Liver (tissue), 9 donors: ENCODE measurements around the gene SLC32A1. TPM values are rescaled to one million over a fixed set of nuclear protein-coding genes. Genes with fewer than 3 reads are reported as not detected.

Source experiments
- DNase-seq: peaks from one replicate; pipeline ENCODE4 v3.0.0-alpha.2; 2017; ENCODE audit warnings: low spot score
- H3K27ac ChIP-seq, 2 donors: one replicate each; pipeline ENCODE4 v1.7.0; 2013; ENCODE audit warnings: inconsistent platforms in 2 of 2, low read length in 2 of 2, control low read depth in 1 of 2, low read depth in 1 of 2, mild to moderate bottlenecking in 1 of 2
- H3K27me3 ChIP-seq, 4 donors: one replicate each; pipeline versions ENCODE4 v1.6.1 to v1.7.0; 2013; ENCODE audit warnings: low read length in 3 of 4, inconsistent platforms in 1 of 4, mild to moderate bottlenecking in 1 of 4, moderate library complexity in 1 of 4; ENCODE audit not compliant: control insufficient read depth in 4 of 4, insufficient read depth in 4 of 4
- H3K36me3 ChIP-seq, 4 donors: one replicate each; pipeline versions ENCODE4 v1.6.1 to v1.7.0; 2013; ENCODE audit warnings: low read length in 3 of 4, mild to moderate bottlenecking in 3 of 4, low read depth in 1 of 4, moderate library complexity in 1 of 4; ENCODE audit not compliant: control insufficient read depth in 4 of 4, insufficient read depth in 3 of 4
- H3K4me1 ChIP-seq, 4 donors: one replicate each; pipeline versions ENCODE4 v1.6.1 to v1.7.0; 2013; ENCODE audit warnings: low read length in 3 of 4, mild to moderate bottlenecking in 3 of 4, moderate library complexity in 1 of 4; ENCODE audit not compliant: control insufficient read depth in 4 of 4, insufficient read depth in 4 of 4
- H3K4me3 ChIP-seq, 3 donors: one replicate each; pipeline versions ENCODE4 v1.6.1 to v1.7.0; 2013; ENCODE audit warnings: low read length in 3 of 3, control low read depth in 1 of 3, low read depth in 1 of 3, mild to moderate bottlenecking in 1 of 3
- H3K9ac ChIP-seq, 2 donors: one replicate each; pipeline ENCODE4 v1.7.0; 2013; ENCODE audit warnings: low read length in 2 of 2, mild to moderate bottlenecking in 2 of 2, moderate library complexity in 2 of 2, control low read depth in 1 of 2, low read depth in 1 of 2
- H3K9me3 ChIP-seq, 4 donors: one replicate each; pipeline versions ENCODE4 v1.6.1 to v1.7.0; 2013; ENCODE audit warnings: low read length in 3 of 4; ENCODE audit not compliant: control insufficient read depth in 4 of 4
- FOXA1 ChIP-seq: IDR thresholded peaks from 2 replicates; pipeline ENCODE4 v1.6.1; 2016; ENCODE audit warnings: antibody characterized with exemption
- FOXA2 ChIP-seq: IDR thresholded peaks from 2 replicates; pipeline ENCODE4 v1.6.1; 2016; ENCODE audit warnings: antibody characterized with exemption
- GABPA ChIP-seq, 2 donors: IDR thresholded peaks in 1 of 2; conservative IDR thresholded peaks in 1 of 2; 2 replicates each; pipeline ENCODE4 v1.6.1; 2016; ENCODE audit warnings: antibody characterized with exemption in 2 of 2, mild to moderate bottlenecking in 1 of 2, moderate library complexity in 1 of 2
- HNF4A ChIP-seq, 2 donors: conservative IDR thresholded peaks; 2 replicates each; pipeline ENCODE4 v1.6.1; 2016; ENCODE audit warnings: antibody characterized with exemption in 2 of 2, mild to moderate bottlenecking in 2 of 2
- HNF4G ChIP-seq: IDR thresholded peaks from 2 replicates; pipeline ENCODE4 v1.6.1; 2016; ENCODE audit warnings: antibody characterized with exemption
- JUND ChIP-seq, 2 donors: IDR thresholded peaks; 2 replicates each; pipeline ENCODE4 v1.6.1; 2016; ENCODE audit warnings: antibody characterized with exemption in 2 of 2
- NR2F2 ChIP-seq: IDR thresholded peaks from 2 replicates; pipeline ENCODE4 v1.6.1; 2016; ENCODE audit warnings: antibody characterized with exemption
- RAD21 ChIP-seq, 2 donors: IDR thresholded peaks; 2 replicates each; pipeline ENCODE4 v1.6.1; 2016; ENCODE audit warnings: antibody characterized with exemption in 2 of 2, mild to moderate bottlenecking in 2 of 2
- RXRA ChIP-seq, 2 donors: IDR thresholded peaks; 2 replicates each; pipeline ENCODE4 v1.6.1; 2017 to 2018; ENCODE audit warnings: antibody characterized with exemption in 2 of 2, mild to moderate bottlenecking in 1 of 2
- SP1 ChIP-seq: IDR thresholded peaks from 2 replicates; pipeline ENCODE4 v1.6.1; 2018; ENCODE audit warnings: antibody characterized with exemption, mild to moderate bottlenecking
- TAF1 ChIP-seq: conservative IDR thresholded peaks from 2 replicates; pipeline ENCODE4 v1.6.1; 2016; ENCODE audit warnings: antibody characterized with exemption, mild to moderate bottlenecking
- YY1 ChIP-seq: IDR thresholded peaks from 2 replicates; pipeline ENCODE4 v1.6.1; 2016; ENCODE audit warnings: antibody characterized with exemption, mild to moderate bottlenecking
- WGBS: extraction: QIAGEN DNeasy Blood & Tissue Kit; methylation state at CpG from one replicate; pipeline ENCODE4 v1.1.7; 2013; 5-methylcytosine and 5-hydroxymethylcytosine counted together
- polyA plus RNA-seq, 2 donors: library from polyadenylated mRNA; stranded (reverse) in 1 of 2; unstranded in 1 of 2; fragments of 200-250 nt in 1 of 2; fragments of >200 nt in 1 of 2; fragmentation: Nextera tagmentation in 1 of 2; extraction: Ambion mirVana in 1 of 2; gene quantifications; one replicate each; pipeline versions ENCODE4 v1.2.1 to v1.2.3, GENCODE V29; 2013 to 2015
- total RNA-seq, 2 donors: library from RNA; depleted of rRNA; stranded (reverse); fragments of >200 nt; gene quantifications; one replicate each; pipeline ENCODE4 v1.2.3, GENCODE V29; 2014
- TF ChIP-seq, protein P1 (sequence below): IDR thresholded peaks from 2 replicates; pipeline ENCODE4 v1.6.1; 2016; ENCODE audit warnings: antibody characterized with exemption
- TF ChIP-seq, protein P2 (sequence below): IDR thresholded peaks from 2 replicates; pipeline ENCODE4 v1.6.1; 2016; ENCODE audit warnings: antibody characterized with exemption, mild to moderate bottlenecking
- TF ChIP-seq, protein P3 (sequence below): IDR thresholded peaks from 2 replicates; pipeline ENCODE4 v1.6.1; 2016; ENCODE audit warnings: antibody characterized with exemption
- TF ChIP-seq, protein P4 (sequence below): fragments of 150-350 bp; IDR thresholded peaks from 2 replicates; pipeline ENCODE4 v1.5.1; 2017; ENCODE audit warnings: improper control_type of control experiment, low read depth, low read length; ENCODE audit not compliant: missing input control
- donor health status: healthy.
- donor health status: healthy.
- donor health status: healthy.
- donor health status: healthy.
- donor health status: healthy.

Gene SLC32A1
- total and polyA plus RNA-seq, 4 donors, result not detected

DNA sequence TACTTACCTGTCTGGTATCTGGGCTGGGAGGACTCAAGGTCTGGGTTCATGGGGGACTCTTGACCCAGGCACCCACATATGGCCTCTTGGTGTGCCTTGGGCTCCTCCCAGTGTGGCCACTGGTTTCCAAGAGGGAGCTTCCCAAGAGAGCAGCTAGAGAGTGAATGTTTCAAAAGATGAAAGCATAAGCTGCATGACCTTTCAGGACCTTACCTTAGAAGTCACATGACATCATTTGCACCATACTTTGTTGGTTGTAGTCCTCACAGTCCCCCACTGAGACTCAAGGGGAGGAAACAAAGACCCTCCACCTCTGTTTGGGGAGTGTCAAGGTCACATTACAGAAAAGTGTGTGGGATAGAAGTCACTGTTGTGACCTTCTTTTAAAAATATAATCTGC lies 37.9 kb downstream of the SLC32A1 start:
- no peak overlapping the region for H3K27ac ChIP-seq
- TF ChIP-seq FOXA2 (no peak), SP1 (no peak), NR2F2 (no peak), JUND (IDR thresholded peaks at IDR 0.05) (no peak), HNF4G (no peak), RAD21 (IDR thresholded peaks at IDR 0.05) (no peak), GABPA (IDR thresholded peaks at IDR 0.05 in 1 of 2, conservative IDR thresholded peaks at IDR 0.05 in 1 of 2) (no peak), RXRA (IDR thresholded peaks at IDR 0.05) (no peak), YY1 (no peak), HNF4A (conservative IDR thresholded peaks at IDR 0.05) (no peak), FOXA1 (no peak), TAF1 (no peak)
- TF ChIP-seq, protein P1, sequence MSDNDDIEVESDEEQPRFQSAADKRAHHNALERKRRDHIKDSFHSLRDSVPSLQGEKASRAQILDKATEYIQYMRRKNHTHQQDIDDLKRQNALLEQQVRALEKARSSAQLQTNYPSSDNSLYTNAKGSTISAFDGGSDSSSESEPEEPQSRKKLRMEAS, result no peak
- TF ChIP-seq, protein P2, sequence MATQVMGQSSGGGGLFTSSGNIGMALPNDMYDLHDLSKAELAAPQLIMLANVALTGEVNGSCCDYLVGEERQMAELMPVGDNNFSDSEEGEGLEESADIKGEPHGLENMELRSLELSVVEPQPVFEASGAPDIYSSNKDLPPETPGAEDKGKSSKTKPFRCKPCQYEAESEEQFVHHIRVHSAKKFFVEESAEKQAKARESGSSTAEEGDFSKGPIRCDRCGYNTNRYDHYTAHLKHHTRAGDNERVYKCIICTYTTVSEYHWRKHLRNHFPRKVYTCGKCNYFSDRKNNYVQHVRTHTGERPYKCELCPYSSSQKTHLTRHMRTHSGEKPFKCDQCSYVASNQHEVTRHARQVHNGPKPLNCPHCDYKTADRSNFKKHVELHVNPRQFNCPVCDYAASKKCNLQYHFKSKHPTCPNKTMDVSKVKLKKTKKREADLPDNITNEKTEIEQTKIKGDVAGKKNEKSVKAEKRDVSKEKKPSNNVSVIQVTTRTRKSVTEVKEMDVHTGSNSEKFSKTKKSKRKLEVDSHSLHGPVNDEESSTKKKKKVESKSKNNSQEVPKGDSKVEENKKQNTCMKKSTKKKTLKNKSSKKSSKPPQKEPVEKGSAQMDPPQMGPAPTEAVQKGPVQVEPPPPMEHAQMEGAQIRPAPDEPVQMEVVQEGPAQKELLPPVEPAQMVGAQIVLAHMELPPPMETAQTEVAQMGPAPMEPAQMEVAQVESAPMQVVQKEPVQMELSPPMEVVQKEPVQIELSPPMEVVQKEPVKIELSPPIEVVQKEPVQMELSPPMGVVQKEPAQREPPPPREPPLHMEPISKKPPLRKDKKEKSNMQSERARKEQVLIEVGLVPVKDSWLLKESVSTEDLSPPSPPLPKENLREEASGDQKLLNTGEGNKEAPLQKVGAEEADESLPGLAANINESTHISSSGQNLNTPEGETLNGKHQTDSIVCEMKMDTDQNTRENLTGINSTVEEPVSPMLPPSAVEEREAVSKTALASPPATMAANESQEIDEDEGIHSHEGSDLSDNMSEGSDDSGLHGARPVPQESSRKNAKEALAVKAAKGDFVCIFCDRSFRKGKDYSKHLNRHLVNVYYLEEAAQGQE, result no peak
- TF ChIP-seq, protein P3, sequence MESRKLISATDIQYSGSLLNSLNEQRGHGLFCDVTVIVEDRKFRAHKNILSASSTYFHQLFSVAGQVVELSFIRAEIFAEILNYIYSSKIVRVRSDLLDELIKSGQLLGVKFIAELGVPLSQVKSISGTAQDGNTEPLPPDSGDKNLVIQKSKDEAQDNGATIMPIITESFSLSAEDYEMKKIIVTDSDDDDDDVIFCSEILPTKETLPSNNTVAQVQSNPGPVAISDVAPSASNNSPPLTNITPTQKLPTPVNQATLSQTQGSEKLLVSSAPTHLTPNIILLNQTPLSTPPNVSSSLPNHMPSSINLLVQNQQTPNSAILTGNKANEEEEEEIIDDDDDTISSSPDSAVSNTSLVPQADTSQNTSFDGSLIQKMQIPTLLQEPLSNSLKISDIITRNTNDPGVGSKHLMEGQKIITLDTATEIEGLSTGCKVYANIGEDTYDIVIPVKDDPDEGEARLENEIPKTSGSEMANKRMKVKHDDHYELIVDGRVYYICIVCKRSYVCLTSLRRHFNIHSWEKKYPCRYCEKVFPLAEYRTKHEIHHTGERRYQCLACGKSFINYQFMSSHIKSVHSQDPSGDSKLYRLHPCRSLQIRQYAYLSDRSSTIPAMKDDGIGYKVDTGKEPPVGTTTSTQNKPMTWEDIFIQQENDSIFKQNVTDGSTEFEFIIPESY, result no peak
- TF ChIP-seq, protein P4, sequence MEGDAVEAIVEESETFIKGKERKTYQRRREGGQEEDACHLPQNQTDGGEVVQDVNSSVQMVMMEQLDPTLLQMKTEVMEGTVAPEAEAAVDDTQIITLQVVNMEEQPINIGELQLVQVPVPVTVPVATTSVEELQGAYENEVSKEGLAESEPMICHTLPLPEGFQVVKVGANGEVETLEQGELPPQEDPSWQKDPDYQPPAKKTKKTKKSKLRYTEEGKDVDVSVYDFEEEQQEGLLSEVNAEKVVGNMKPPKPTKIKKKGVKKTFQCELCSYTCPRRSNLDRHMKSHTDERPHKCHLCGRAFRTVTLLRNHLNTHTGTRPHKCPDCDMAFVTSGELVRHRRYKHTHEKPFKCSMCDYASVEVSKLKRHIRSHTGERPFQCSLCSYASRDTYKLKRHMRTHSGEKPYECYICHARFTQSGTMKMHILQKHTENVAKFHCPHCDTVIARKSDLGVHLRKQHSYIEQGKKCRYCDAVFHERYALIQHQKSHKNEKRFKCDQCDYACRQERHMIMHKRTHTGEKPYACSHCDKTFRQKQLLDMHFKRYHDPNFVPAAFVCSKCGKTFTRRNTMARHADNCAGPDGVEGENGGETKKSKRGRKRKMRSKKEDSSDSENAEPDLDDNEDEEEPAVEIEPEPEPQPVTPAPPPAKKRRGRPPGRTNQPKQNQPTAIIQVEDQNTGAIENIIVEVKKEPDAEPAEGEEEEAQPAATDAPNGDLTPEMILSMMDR, result no peak
- no peaks in the 10 kb centered on the region for H3K27me3 ChIP-seq
- peaks cover 2 to 17% (median 13%) of the 10 kb centered on the region in 4 donors for H3K4me1 ChIP-seq
- DNase-seq, result no peak
- H3K36me3 ChIP-seq, result peaks cover 0 to 60% (median 37%) of the 10 kb centered on the region in 4 donors
- H3K9me3 ChIP-seq, result no peaks in the 10 kb centered on the region
- no peak overlapping the region for H3K9ac ChIP-seq
- no peak overlapping the region for H3K4me3 ChIP-seq

DNA sequence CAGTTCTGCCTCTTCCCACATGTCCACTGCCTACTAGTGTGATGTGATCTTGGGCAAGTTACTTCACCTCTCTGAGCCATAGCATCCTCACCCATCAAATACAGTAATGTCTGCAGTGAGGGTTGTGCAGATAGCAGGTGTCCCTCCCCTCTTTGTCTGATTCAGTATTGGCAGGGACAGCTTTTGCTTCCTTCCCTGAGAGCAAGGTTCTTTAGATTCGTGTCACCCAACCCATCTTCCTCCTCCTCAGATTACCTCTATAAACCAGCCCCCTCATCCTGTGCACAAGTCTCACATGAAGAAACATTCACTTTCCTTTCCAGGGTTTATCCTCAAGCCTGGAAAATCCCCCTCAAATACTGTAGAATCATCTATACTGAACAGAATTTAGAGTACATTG lies 39.3 kb downstream of the SLC32A1 start:
- no peaks in the 10 kb centered on the region for H3K9me3 ChIP-seq
- peaks cover 1 to 56% (median 31%) of the 10 kb centered on the region in 4 donors for H3K36me3 ChIP-seq
- TF ChIP-seq JUND (IDR thresholded peaks at IDR 0.05), result no peak
- no peak overlapping the region for H3K4me3 ChIP-seq
- H3K27me3 ChIP-seq, result no peaks in the 10 kb centered on the region
- peaks cover 2 to 19% (median 13%) of the 10 kb centered on the region in 4 donors for H3K4me1 ChIP-seq
- H3K9ac ChIP-seq, result no peak overlapping the region
- no peak overlapping the region for H3K27ac ChIP-seq
- 84% methylated on average over 1 of the region's 1 CpG for WGBS
- no peak for DNase-seq
